GM21786 (cell line): ENCODE measurements around the gene SLC35A1.

Experiments used
- ATAC-seq: cut with Tn5 transposase; IDR thresholded peaks from one replicate; pipeline ENCODE4 v1.9.1; 2021; ENCODE audit not compliant: unreplicated experiment

Gene SLC35A1

DNA sequence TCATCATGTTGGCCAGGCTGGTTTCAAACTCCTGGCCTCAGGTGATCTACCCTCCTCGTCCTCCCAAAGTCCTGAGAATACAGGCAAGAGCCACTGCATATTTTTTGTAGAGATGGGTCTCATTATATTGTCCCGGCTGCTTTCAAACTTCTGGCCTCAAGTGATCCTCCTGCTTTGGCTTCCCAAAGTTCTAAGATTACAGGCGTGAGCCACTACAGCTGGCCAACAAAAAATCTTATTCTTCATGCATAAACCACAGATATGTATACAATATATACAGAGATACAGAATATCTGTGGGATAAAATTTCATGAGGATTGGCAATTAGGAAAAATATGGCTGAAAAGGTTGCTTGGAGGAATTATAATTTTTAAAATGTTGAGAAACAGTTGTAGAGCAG, 49.9 kb downstream of the SLC35A1 start:
- ATAC-seq = no peak

DNA sequence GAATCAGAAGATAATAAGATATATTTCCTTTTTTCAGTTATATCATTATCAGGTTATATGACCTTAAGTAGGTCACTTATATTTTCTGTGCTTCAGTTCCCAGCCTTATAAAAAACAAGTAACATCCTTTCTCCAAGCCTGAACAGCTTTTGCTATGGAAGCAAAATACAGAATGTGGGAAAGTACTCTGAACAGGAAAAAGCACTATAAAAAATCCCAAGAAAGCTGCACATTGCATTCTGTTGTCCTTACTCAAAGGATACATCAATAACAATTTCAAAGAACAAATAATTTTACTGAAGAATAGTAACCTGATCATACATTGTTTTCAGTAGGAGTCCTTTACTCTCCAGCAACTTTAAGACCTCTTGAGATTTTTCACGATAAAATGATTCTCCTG, 56.4 kb downstream of the SLC35A1 start:
- no peak for ATAC-seq

DNA sequence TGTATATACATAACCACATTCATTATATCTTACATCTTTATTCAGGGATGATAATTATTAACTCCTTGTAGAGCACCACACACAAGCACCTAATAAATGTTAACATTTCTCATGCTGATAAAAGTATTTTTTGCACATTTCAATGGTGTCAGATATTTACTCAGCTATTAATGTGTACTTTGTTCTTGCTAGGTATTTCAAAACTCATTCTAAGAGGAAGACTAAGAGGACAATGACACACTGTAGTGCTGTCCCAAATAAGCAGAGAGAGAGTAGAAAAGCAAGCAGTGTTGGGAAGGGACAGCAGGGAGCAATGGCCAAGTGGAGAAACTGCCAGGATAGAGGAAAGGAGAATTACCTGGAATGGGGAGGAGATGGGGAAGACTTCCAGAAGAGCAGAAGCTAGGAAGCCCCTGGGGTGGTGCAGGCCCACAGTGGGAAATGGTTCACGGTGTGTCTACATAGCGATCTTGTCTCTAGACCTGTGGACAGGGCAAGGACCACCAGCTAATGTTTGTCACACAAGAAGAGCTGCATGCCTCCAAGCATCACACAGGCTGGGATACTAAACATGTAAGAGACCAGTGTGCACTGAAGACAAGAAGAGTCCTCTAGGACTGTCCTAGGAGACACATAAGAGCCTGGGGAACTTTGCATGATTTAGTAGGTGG, 61.7 kb downstream of the SLC35A1 start:
- ATAC-seq = no peak

DNA sequence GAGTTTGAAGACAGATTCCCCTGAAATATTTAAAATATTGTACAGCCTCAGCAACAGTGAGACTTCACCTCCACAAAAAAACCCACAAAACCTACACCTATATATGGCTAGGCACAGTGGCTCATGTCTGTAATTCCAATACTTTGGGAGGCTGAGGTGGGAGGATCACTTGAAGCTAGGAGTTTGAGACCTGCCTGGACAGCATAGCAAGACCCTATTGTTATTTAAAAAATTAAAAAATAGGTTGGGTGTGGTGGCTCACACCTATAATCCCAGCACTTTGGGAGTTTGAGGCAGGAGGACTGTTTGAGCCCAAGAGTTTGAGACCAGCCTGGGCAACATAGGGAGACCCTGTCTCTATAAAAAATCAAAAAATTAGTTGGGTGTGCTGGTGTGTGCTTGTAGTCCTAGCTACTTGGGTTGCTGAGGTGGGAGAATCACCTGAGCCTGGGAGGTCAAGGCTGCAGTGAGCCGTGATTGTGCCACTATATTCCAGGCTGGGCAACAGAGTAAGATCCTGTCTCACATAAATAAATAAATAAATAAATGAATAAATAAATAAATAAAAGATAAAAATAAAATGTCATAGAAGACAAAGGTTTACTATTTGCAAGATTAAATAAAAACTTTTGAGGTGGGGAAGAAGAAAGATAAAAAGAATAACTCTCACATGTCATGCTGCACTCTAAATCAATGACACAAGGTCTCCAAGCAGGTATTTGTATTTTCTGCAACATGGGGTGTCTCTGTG, 65.9 kb downstream of the SLC35A1 start:
- ATAC-seq = no peak

DNA sequence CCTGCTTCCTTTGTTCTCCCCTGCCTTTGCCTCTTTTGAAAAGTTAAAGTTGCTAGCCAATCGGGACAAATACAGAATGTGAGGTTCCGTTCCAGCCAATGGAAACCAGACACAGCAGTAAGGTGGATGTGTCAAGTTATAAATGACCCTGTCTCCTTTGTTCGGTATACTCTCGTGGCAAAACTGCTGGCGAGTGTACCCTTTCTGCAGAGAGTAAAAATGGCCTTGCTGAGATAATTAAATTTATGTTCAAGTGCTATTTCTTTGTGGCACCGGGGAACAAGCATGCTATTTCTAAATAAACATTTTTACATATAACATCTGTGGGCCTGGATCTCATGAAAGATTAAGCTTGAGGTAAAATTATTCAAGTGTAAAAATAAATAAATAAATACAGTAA, 66.8 kb downstream of the SLC35A1 start:
- ATAC-seq = no peak

DNA sequence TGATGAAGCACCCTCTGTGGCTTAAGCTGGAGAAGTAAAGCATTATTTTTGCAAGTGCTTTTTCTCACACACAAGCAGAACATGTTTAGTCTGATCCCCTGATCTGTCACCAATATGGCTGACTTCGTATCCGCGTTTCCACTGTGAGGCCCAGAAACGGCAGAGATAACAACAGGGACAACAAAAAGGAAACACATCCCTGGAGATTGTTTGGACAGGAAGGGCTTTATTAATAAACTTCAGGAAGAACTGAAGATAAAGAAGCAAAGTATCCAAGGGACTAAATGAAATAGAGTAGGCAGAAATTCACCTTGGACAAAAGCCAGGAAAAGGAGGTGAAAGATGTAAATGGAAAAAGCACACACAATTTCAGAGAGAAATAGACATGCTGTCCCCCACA, 67.8 kb downstream of the SLC35A1 start:
- ATAC-seq = no peak

DNA sequence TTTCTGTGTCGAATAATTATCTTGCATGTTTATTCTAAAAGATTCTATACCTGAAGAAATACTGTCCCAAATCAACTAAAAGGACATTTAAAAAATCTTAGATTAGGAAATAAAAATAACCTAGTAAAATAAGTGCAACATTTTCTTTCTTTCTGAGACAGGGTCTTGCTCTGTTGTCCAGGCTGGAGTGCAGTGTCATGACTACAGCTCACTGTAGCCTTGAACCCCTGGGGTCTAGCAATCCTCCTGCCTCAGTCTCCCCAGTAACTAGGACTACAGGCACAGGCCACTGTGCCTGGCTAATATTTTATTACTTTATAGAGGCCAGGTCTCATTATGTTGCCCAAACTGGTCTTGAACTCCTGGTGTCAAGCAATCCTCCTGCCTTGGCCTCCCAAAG, 68.3 kb downstream of the SLC35A1 start:
- no peak for ATAC-seq

DNA sequence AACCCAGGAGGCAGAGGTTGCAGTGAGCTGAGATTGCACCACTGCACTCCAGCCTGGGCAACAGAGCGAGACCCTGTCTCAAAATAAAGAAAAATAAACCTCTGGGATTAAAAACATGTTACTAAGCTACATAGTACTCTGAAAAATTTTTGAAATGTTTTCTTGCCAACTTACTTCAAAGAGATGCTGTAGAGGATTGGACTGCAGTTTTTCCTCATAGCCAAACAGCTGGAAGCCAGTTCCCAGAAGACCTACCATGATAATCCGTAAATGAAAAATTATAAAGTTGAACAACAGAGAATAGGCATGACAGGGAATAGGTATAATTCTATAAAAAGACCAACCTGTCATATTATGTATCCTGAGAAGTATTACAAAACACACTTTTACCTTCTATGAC, 69.0 kb downstream of the SLC35A1 start:
- no peak for ATAC-seq

DNA sequence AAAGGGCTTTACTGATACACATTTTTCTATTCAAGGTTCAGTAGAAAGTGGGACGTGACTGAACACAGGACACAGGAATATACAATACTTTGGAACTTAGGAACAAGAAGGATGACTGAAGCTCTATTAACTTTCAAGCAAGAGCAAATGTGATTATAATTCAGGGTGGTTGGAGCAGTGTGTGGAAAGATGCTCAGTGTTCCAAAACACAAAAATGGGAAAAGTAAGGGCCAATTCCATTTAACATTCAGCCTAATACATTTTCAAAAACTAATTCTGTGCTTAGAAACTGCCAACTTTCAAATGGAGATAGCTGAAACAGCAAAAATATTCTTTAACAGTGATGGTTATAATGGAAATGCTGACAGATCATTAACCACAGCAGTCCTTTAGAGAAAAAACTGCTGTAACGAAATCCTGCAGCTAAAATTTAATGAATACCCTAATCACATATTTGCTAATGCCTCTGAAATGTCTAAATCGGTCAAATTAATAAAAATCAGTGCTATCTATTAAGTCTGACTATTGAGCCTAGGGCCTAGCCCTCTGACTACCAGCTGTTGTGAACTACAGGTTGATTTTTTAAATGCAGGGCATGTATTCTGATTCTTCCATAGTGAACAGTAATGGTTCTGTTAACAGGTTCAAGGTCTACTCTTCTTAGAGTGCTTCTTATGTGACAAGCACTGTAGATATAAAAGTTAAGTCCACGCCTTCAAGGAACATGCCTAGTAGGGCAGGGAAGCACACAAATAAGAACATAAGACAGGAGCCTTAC, 71.1 kb downstream of the SLC35A1 start:
- no peak for ATAC-seq

DNA sequence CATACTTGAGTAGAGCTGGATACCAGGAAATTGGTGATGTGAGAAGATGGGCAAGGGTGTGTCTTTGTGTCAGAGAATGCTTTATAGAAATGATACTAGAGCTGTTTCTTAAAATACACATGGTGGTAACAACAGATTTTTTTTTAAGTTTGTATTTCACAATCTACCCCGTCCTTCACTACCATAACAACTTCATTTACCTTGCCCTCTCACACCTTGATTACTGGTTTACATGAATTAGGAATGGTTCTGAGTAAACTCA, 71.6 kb downstream of the SLC35A1 start:
- no peak for ATAC-seq

DNA sequence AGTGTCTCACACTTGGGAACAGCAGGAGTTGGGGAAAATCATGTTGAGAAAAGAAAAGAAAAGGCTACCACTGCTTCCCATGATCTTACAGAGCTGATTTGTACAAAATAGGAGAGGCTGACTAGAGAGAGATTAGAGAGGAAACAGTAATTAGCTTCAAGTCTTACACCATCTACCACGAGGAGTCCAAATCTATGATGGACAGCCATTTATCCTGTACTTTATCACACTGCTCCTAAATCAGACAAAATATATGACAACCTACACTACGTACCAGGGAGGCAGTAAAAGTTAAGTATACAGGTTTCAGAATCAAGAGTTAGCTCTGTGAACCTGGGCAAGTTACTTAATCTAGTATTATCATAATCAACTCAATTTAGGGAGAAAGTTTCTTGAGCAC, 79.0 kb downstream of the SLC35A1 start:
- ATAC-seq = no peak

DNA sequence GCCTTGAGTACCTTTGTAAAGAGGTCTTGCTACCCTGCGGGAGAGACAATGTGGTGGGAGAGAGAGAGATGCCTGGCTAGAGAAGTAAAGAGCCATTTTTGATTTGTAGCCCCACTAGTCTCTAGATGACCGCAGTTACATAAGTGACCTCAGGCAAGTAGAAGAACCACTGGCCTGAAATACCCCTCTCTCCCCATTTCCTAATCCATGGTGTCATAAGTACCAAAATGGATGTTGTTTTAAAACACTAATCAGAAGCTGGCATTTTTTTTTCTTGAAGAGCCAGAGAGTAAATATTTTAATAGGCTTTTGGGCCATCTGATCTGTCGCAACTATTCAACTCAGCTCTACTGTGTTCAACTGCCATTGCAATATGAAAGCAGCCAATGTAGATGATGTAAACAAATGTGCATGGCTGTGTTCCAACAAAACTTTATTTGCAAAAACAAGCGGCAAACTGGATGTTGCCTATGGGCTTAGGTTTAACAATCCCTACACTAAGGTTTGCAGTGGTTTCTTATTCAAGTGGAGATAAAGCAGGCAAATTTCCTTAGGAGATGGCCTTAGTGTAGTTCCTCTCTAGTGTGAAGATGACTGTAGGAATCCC, 80.5 kb downstream of the SLC35A1 start:
- ATAC-seq = no peak

DNA sequence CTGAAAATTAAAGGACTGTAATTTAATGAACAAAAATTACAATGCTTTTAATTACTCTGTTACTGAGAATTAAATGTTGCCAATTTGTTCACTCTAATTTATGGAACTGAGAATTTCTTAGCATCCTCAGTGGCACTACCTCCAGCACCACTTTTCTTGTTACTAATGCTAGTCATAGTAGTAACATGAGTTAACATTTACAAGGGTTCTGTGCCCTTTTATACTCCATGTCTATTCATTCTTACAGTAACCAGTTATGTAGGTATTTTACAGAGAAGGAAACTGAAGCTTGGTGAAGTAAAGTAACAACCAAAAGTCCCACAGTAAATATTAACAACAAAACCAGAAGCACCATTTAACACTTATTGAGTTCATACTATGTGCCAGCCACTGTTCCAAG, 82.7 kb downstream of the SLC35A1 start:
- ATAC-seq = no peak

DNA sequence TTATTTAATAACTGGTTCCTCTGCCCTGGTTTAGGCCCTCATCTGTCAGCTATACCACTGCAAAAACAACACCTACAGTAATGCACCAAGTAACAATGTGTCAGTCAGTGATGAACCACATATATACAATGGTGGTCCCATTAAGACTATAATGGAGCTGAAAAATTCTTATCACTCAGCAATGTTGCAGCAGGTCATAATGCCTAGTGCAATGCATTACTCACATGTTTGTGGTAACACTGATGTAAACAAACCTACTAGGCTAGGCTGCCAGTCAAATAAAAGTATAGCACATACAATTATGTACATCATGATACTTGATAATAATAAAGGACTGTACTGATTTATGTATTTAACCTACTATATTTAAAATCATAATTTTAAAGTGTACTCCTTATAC, 85.7 kb downstream of the SLC35A1 start:
- ATAC-seq = no peak

DNA sequence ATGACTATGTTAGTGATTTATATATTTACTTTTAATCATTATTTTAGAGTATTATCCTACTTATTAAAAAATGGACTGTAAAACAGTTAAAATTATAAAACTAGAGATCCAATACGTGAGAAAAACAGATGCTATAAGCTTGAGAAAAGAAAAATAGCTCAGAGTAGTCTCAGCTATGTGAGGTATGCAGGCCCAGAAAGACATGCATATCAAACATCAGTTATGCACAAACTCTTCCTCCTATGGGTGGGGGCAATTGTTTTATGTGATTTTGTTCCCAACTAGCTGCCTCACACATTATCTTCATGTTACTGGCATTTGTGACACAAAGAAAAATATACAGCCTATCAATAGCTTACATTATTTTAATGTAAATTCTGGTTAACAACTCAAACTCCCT, 88.2 kb downstream of the SLC35A1 start:
- ATAC-seq = no peak
